DMS53 (cell line): Measurements from ENCODE around the gene FGGY.
A peak's percentile ranks its signal among the peaks of the same experiment; 100 is the strongest.
"Not testable (repeated sequence)": the region's sequence is repeated elsewhere in the genome, so short reads cannot be mapped to it uniquely, and the experiment has no call there.

Source experiments
- DNase-seq: peaks from one replicate; lab custom pipeline; 2025; lab: John Stamatoyannopoulos, UW

The FGGY gene

GRCh38 chr1:59350521-59350920 lies 53.6 kb downstream of the FGGY start:
- no peak for DNase-seq

GRCh38 chr1:59352065-59352464 lies 55.2 kb downstream of the FGGY start:
- no peak for DNase-seq

GRCh38 chr1:59353453-59353852 lies 56.6 kb downstream of the FGGY start:
- DNase-seq = no peak

GRCh38 chr1:59354239-59354638 lies 57.3 kb downstream of the FGGY start:
- DNase-seq = not testable (repeated sequence)

GRCh38 chr1:59354709-59355337 lies 57.9 kb downstream of the FGGY start:
- DNase-seq = no peak

GRCh38 chr1:59355361-59355760 lies 58.5 kb downstream of the FGGY start:
- DNase-seq = no peak

GRCh38 chr1:59356627-59357026 lies 59.7 kb downstream of the FGGY start:
- no peak for DNase-seq

- no peak for DNase-seq
Observed at GRCh38 chr1:59357645-59358320, 60.9 kb downstream of the FGGY start.

GRCh38 chr1:59359325-59359724 lies 62.4 kb downstream of the FGGY start:
- DNase-seq = no peak

GRCh38 chr1:59360170-59360569 lies 63.3 kb downstream of the FGGY start:
- DNase-seq = no peak

- DNase-seq = no peak
Observed at GRCh38 chr1:59360729-59361128, 63.8 kb downstream of the FGGY start.

- DNase-seq = no peak
Observed at GRCh38 chr1:59361766-59362165, 64.9 kb downstream of the FGGY start.

- DNase-seq = no peak
Observed at GRCh38 chr1:59364037-59364436, 67.1 kb downstream of the FGGY start.

- DNase-seq = no peak
Observed at GRCh38 chr1:59366346-59366745, 69.5 kb downstream of the FGGY start.

GRCh38 chr1:59367301-59368007 lies 70.6 kb downstream of the FGGY start:
- DNase-seq = no peak

GRCh38 chr1:59368008-59368670 lies 71.2 kb downstream of the FGGY start:
- no peak for DNase-seq

GRCh38 chr1:59375321-59376220 lies 78.7 kb downstream of the FGGY start:
- peak; percentile 53 for DNase-seq

GRCh38 chr1:59377350-59377904 lies 80.5 kb downstream of the FGGY start:
- DNase-seq = no peak

GRCh38 chr1:59378621-59379370 lies 81.9 kb downstream of the FGGY start:
- DNase-seq = no peak

- DNase-seq = no peak
Observed at GRCh38 chr1:59379371-59379728, 82.5 kb downstream of the FGGY start.

- no peak for DNase-seq
Observed at GRCh38 chr1:59383963-59384362, 87.1 kb downstream of the FGGY start.
